A549 (cell line): ENCODE results near the gene CELF2.

Source experiments
- HDAC2 ChIP-seq: fragments of 200-600 bp; sonication (generic); IDR thresholded peaks from 2 replicates; pipeline ENCODE4 v1.6.1; 2016
- JUN ChIP-seq, 2 experiments: fragments of >200 bp; sonication (Bioruptor Twin); formaldehyde crosslinking; IDR thresholded peaks; 2 replicates in 1 of 2; 3 replicates in 1 of 2; pipeline ENCODE4 v1.6.1; 2016 to 2017
- POLR2A ChIP-seq: IDR thresholded peaks from 2 replicates; pipeline ENCODE4 v1.6.1; 2012; ENCODE audit warnings: mild to moderate bottlenecking, low read length
- TF ChIP-seq, protein P1 (sequence below): fragments of >200 bp; sonication (Bioruptor Twin); formaldehyde crosslinking; IDR thresholded peaks from 3 replicates; pipeline ENCODE4 v1.5.1; 2016
- TF ChIP-seq, protein P2 (sequence below): IDR thresholded peaks from 2 replicates; pipeline ENCODE4 v1.6.1; 2012; ENCODE audit warnings: low read depth, borderline replicate concordance

DNA sequence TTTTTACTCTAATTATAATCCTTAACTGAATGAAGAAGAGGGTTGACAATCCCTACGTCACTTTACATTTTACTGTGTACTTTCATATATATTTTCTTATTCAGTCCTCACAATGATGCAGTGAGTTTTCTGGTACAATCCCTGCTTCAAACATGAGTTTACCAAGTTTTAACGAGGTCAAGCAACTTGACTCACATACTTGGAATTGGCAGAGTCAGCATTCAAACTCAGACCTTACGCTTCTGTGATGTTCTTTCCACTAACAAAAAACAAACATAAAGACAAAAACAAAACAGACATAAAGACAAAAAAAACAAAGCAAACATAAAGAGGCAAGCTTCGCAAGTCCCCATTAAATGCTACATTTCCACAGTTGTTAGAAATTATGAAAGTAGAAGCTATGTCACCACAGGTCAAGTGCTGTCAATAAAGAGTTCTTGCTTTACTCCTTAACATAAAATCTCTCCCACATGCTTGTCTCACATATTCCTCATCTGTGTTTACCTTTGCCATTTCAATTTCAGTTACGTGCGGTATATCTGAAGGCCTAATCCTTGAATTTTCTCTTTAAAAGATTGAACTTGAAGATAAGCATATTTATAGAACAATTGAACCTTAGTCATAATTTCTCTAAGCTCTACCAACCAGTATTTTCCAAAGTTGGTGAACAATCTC is 217.3 kb downstream of the CELF2 start:
- TF ChIP-seq POLR2A (no peak), HDAC2 (no peak), JUN (IDR thresholded peaks at IDR 0.05) (no peak)
- TF ChIP-seq, protein P1, sequence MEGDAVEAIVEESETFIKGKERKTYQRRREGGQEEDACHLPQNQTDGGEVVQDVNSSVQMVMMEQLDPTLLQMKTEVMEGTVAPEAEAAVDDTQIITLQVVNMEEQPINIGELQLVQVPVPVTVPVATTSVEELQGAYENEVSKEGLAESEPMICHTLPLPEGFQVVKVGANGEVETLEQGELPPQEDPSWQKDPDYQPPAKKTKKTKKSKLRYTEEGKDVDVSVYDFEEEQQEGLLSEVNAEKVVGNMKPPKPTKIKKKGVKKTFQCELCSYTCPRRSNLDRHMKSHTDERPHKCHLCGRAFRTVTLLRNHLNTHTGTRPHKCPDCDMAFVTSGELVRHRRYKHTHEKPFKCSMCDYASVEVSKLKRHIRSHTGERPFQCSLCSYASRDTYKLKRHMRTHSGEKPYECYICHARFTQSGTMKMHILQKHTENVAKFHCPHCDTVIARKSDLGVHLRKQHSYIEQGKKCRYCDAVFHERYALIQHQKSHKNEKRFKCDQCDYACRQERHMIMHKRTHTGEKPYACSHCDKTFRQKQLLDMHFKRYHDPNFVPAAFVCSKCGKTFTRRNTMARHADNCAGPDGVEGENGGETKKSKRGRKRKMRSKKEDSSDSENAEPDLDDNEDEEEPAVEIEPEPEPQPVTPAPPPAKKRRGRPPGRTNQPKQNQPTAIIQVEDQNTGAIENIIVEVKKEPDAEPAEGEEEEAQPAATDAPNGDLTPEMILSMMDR: no peak
- TF ChIP-seq, protein P2, sequence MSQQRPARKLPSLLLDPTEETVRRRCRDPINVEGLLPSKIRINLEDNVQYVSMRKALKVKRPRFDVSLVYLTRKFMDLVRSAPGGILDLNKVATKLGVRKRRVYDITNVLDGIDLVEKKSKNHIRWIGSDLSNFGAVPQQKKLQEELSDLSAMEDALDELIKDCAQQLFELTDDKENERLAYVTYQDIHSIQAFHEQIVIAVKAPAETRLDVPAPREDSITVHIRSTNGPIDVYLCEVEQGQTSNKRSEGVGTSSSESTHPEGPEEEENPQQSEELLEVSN: no peak
